H1 (cell line): ENCODE data around the gene PCDHA9. TPM values are rescaled to one million over a fixed set of nuclear protein-coding genes. Genes with fewer than 3 reads are reported as not detected.

ENCODE experiments used
- CTCF ChIA-PET: fragments of 300-600 bp; sonication (Branson Sonifier 250); formaldehyde crosslinking; loops from one replicate; lab custom pipeline; 2021; ENCODE audit not compliant: partially characterized antibody; lab: Charles Lee
- POLR2A ChIA-PET: fragments of 300-600 bp; sonication (Branson Sonifier 250); formaldehyde crosslinking; loops from one replicate; lab custom pipeline; 2021; ENCODE audit warnings: inconsistent platforms; ENCODE audit not compliant: partially characterized antibody; lab: Charles Lee
- DNase-seq, 2 experiments: peaks; one replicate each; pipeline versions ENCODE4 v3.0.0 to v3.0.0-alpha.2; 2010 to 2022; ENCODE audit warnings: low spot score in 2 of 2, low read depth in 1 of 2, mixed read lengths in 1 of 2
- FAIRE-seq: peaks from 2 replicates; lab custom pipeline; 2011; peaks lifted over from hg19 to GRCh38; lab: Jason Lieb, UNC
- H2AFZ ChIP-seq: 2 replicates; pipeline ENCODE4 v1.8.1; 2012; ENCODE audit warnings: low read length, inconsistent platforms
- H2AK5ac ChIP-seq: 2 replicates; pipeline ENCODE4 v1.6.1; 2013; ENCODE audit warnings: low read depth, low read length
- H2BK120ac ChIP-seq: replicated peaks from 2 replicates; pipeline ENCODE3; 2013; ENCODE audit warnings: low read depth, low read length, inconsistent platforms
- H2BK12ac ChIP-seq: 2 replicates; pipeline ENCODE4 v1.6.1; 2013; ENCODE audit warnings: low read depth, low read length
- H2BK15ac ChIP-seq: 2 replicates; pipeline ENCODE4 v1.6.1; 2013; ENCODE audit warnings: low read length
- H2BK20ac ChIP-seq: 2 replicates; pipeline ENCODE4 v1.6.1; 2013; ENCODE audit warnings: low read length
- H2BK5ac ChIP-seq: 2 replicates; pipeline ENCODE4 v1.6.1; 2013; ENCODE audit warnings: low read depth, low read length
- H3K14ac ChIP-seq: 2 replicates; pipeline ENCODE4 v1.6.1; 2013; ENCODE audit warnings: inconsistent platforms; ENCODE audit not compliant: insufficient read length
- H3K18ac ChIP-seq: 2 replicates; pipeline ENCODE4 v1.6.1; 2013; ENCODE audit warnings: low read length; ENCODE audit errors: extremely low read depth
- H3K23ac ChIP-seq: 2 replicates; pipeline ENCODE4 v1.6.1; 2013; ENCODE audit warnings: inconsistent platforms; ENCODE audit not compliant: insufficient read length
- H3K23me2 ChIP-seq: 2 replicates; pipeline ENCODE4 v1.6.1; 2013; ENCODE audit warnings: low read depth, low read length
- H3K27ac ChIP-seq: 2 replicates; pipeline ENCODE4 v1.6.1; 2011; ENCODE audit warnings: low read depth, low read length, inconsistent platforms
- H3K27me3 ChIP-seq, 4 experiments: replicated peaks in 1 of 4; 1 replicate in 1 of 4; 2 replicates in 3 of 4; pipeline versions ENCODE4 v1.6.1 to v1.8.1; 2011 to 2013; ENCODE audit warnings: low read length in 3 of 4, mild to moderate bottlenecking in 3 of 4, inconsistent platforms in 2 of 4, mixed read lengths in 2 of 4, moderate library complexity in 1 of 4; ENCODE audit not compliant: control insufficient read depth in 3 of 4, insufficient read depth in 3 of 4; ENCODE audit errors: extremely low read depth in 1 of 4
- H3K36me3 ChIP-seq, 4 experiments: 2 replicates each; pipeline versions ENCODE4 v1.6.1 to v1.8.1; 2011 to 2013; ENCODE audit warnings: mild to moderate bottlenecking in 4 of 4, low read length in 3 of 4, moderate library complexity in 2 of 4, control low read depth in 1 of 4, inconsistent platforms in 1 of 4; ENCODE audit not compliant: insufficient read depth in 4 of 4, control insufficient read depth in 2 of 4
- H3K4ac ChIP-seq: replicated peaks from 2 replicates; pipeline ENCODE3; 2013; ENCODE audit warnings: low read length, low read depth, mixed read lengths, inconsistent platforms; ENCODE audit not compliant: insufficient read length
- H3K4me1 ChIP-seq, 4 experiments: replicated peaks in 1 of 4; 1 replicate in 1 of 4; 2 replicates in 3 of 4; pipeline versions ENCODE4 v1.6.1 to v1.8.1; 2011 to 2013; ENCODE audit warnings: low read length in 3 of 4, inconsistent platforms in 2 of 4, mixed read lengths in 1 of 4; ENCODE audit not compliant: insufficient read depth in 4 of 4, control insufficient read depth in 3 of 4
- H3K4me2 ChIP-seq, 2 experiments: 2 replicates each; pipeline versions ENCODE4 v1.6.1 to v1.8.1; 2011 to 2013; ENCODE audit warnings: low read depth in 2 of 2, low read length in 2 of 2, control low read depth in 1 of 2, inconsistent platforms in 1 of 2, mild to moderate bottlenecking in 1 of 2; ENCODE audit not compliant: insufficient read depth in 1 of 2
- H3K4me3 ChIP-seq, 4 experiments: fragments of 200-600, 300-600 bp in 1 of 4; sonication (generic), shearing (Covaris generic), sonication (Bioruptor Twin) in 1 of 4; 2 replicates each; pipeline versions ENCODE4 v1.5.1 to v1.8.1; 2011 to 2016; ENCODE audit warnings: low read length in 4 of 4, low read depth in 3 of 4, control low read depth in 2 of 4, inconsistent platforms in 2 of 4, mild to moderate bottlenecking in 2 of 4, mixed read lengths in 1 of 4, moderate library complexity in 1 of 4; ENCODE audit not compliant: insufficient read depth in 2 of 4; ENCODE audit errors: extremely low read depth in 1 of 4
- H3K56ac ChIP-seq: replicated peaks from 2 replicates; pipeline ENCODE3; 2013; ENCODE audit warnings: low read depth, mild to moderate bottlenecking, mixed read lengths, low read length, inconsistent platforms; ENCODE audit not compliant: insufficient read length
- H3K79me1 ChIP-seq: 2 replicates; pipeline ENCODE4 v1.6.1; 2013; ENCODE audit warnings: low read depth, low read length, control low read depth
- H3K79me2 ChIP-seq, 2 experiments: 2 replicates each; pipeline versions ENCODE4 v1.6.1 to v1.8.1; 2012 to 2013; ENCODE audit warnings: low read length in 2 of 2, mild to moderate bottlenecking in 2 of 2, inconsistent platforms in 1 of 2; ENCODE audit not compliant: insufficient read depth in 2 of 2, control insufficient read depth in 1 of 2
- H3K9ac ChIP-seq, 4 experiments: replicated peaks in 1 of 4; 1 replicate in 1 of 4; 2 replicates in 3 of 4; pipeline versions ENCODE4 v1.6.1 to v1.8.1; 2011 to 2013; ENCODE audit warnings: low read depth in 3 of 4, low read length in 3 of 4, control low read depth in 2 of 4, mild to moderate bottlenecking in 2 of 4, moderate library complexity in 2 of 4, inconsistent platforms in 1 of 4; ENCODE audit errors: extremely low read depth in 1 of 4
- H3K9me3 ChIP-seq, 2 experiments: 2 replicates each; pipeline versions ENCODE4 v1.6.1 to v1.8.1; 2012 to 2013; ENCODE audit warnings: mild to moderate bottlenecking in 2 of 2, moderate library complexity in 2 of 2, control low read depth in 1 of 2, inconsistent platforms in 1 of 2, low read depth in 1 of 2, low read length in 1 of 2, mixed read lengths in 1 of 2; ENCODE audit not compliant: insufficient read depth in 2 of 2
- H4K20me1 ChIP-seq, 2 experiments: replicated peaks in 1 of 2; 2 replicates each; pipeline versions ENCODE3 to v1.8.1; 2011 to 2013; ENCODE audit warnings: inconsistent platforms in 2 of 2, low read length in 2 of 2, mild to moderate bottlenecking in 1 of 2; ENCODE audit not compliant: insufficient read depth in 2 of 2, control insufficient read depth in 1 of 2
- H4K5ac ChIP-seq: 2 replicates; pipeline ENCODE4 v1.6.1; 2013; ENCODE audit warnings: low read length, low read depth, mixed read lengths, inconsistent platforms; ENCODE audit not compliant: insufficient read length
- H4K8ac ChIP-seq: 2 replicates; pipeline ENCODE4 v1.8.0; 2013; ENCODE audit warnings: mild to moderate bottlenecking, moderate library complexity, low read length, inconsistent platforms; ENCODE audit not compliant: insufficient read depth; ENCODE audit errors: extremely low read depth
- H4K91ac ChIP-seq: replicated peaks from 2 replicates; pipeline ENCODE3; 2013; ENCODE audit warnings: low read length, mixed read lengths, inconsistent platforms; ENCODE audit not compliant: insufficient read length
- CHD2 ChIP-seq: IDR thresholded peaks from 2 replicates; pipeline ENCODE4 v1.6.1; 2012; ENCODE audit warnings: low read length, improper control_type of control experiment
- CTCF ChIP-seq, 3 experiments: IDR thresholded peaks; 1 replicate in 2 of 3; 2 replicates in 1 of 3; pipeline versions ENCODE4 v1.5.1 to v1.6.1; 2011; ENCODE audit warnings: low read length in 3 of 3, mild to moderate bottlenecking in 3 of 3, inconsistent platforms in 2 of 3, low read depth in 1 of 3, moderate library complexity in 1 of 3; ENCODE audit not compliant: insufficient read depth in 1 of 3; ENCODE audit errors: control extremely low read depth in 1 of 3
- EGR1 ChIP-seq: IDR thresholded peaks from 2 replicates; pipeline ENCODE4 v1.6.1; 2011; ENCODE audit warnings: low read depth, low read length, borderline replicate concordance
- KDM4A ChIP-seq: IDR thresholded peaks from one replicate; pipeline ENCODE4 v1.7.1; 2012; ENCODE audit warnings: low read depth, mild to moderate bottlenecking, moderate library complexity, low read length, inconsistent platforms; ENCODE audit not compliant: severe bottlenecking
- MAFK ChIP-seq: IDR thresholded peaks from 2 replicates; pipeline ENCODE4 v1.6.1; 2012; ENCODE audit warnings: low read depth, mild to moderate bottlenecking, improper control_type of control experiment, low read length
- POU5F1 ChIP-seq: IDR thresholded peaks from 2 replicates; pipeline ENCODE4 v1.6.1; 2011; ENCODE audit warnings: low read depth, mild to moderate bottlenecking, low read length, moderate library complexity
- RAD21 ChIP-seq, 2 experiments: IDR thresholded peaks in 1 of 2; conservative IDR thresholded peaks in 1 of 2; 2 replicates each; pipeline ENCODE4 v1.6.1; 2011; ENCODE audit warnings: low read depth in 2 of 2, low read length in 2 of 2, improper control_type of control experiment in 1 of 2, inconsistent platforms in 1 of 2, mild to moderate bottlenecking in 1 of 2, moderate library complexity in 1 of 2
- WGBS, 2 experiments: shearing (Covaris generic) in 1 of 2; methylation state at CpG; one replicate each; pipeline versions ENCODE4 v1.1.6 to v1.1.7; 2013 to 2015; ENCODE audit warnings: low lambda C conversion rate in 2 of 2, mixed read lengths in 2 of 2, inconsistent platforms in 1 of 2, low coverage in 1 of 2, missing lambda C conversion rate in 1 of 2; ENCODE audit not compliant: insufficient replicate concordance in 2 of 2, insufficient coverage in 1 of 2, insufficient read length in 1 of 2; ENCODE audit errors: extremely low coverage in 1 of 2, missing lambda C conversion rate in 1 of 2; 5-methylcytosine and 5-hydroxymethylcytosine counted together
- polyA plus RNA-seq, 7 experiments: library from polyadenylated mRNA; depleted of rRNA in 3 of 7; stranded (reverse) in 5 of 7; unstranded in 2 of 7; fragments of >200 nt in 5 of 7; fragments of 200-250 nt in 2 of 7; gene quantifications; 1 replicate in 5 of 7; 2 replicates in 1 of 7; 4 replicates in 1 of 7; pipeline versions ENCODE4 v1.2.1 to v1.2.3, GENCODE V29; 2011 to 2013; ENCODE audit warnings: missing spikeins in 2 of 7, mixed read lengths in 2 of 7
- total RNA-seq: library from RNA; stranded (reverse); fragmentation: NEBNext Ultra II Directional; extraction: Animal tissue kit (Norgen Biotek cat#: 25700); gene quantifications from 2 replicates; pipeline ENCODE4 v1.2.1, GENCODE V29; 2021
- TF ChIP-seq, protein P1 (sequence below): IDR thresholded peaks from 2 replicates; pipeline ENCODE4 v1.6.1; 2012; ENCODE audit warnings: inconsistent platforms

The PCDHA9 gene
- total and polyA plus RNA-seq, 2 of the 8 experiments (the other 6 are each of a cell fraction or from before 2014, with no cell fraction given) = 0.12 to 0.28 TPM

DNA sequence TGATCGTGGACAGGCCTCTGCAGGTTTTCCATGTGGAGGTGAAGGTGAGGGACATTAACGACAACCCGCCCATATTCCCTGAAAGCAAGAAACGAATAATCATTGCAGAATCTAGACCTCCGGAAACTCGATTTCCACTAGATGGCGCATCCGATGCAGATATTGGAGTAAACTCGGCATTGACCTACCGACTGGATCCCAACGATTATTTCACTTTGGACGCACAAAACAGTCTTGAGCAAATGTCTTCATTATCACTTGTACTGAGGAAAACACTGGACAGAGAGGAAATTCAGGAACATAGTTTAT, 34.4 kb downstream of the PCDHA9 start:
- FAIRE-seq = peak; percentile 86
- H2BK120ac ChIP-seq = no peak overlapping the region
- POLR2A ChIA-PET = interaction anchor here (2.7 kb wide), 1 partner anchor 158 kb away, joined by 17 read pairs; no protein-coding TSS in a partner anchor

More for the DNA sequence above, 34.4 kb downstream of the PCDHA9 start:
- 48% methylated on average over 12 of the region's 12 CpGs; no CpG with 5 or more reads in 1 of the 2 experiments for WGBS, 2 experiments
- Histone ChIP-seq H3K4ac (no peak overlapping the region), H3K9ac (no peak overlapping the region), H2BK12ac (no peak overlapping the region), H3K79me2 (no peaks in the 10 kb centered on the region; a peak in 1 of 4 replicates), H4K8ac (no peak overlapping the region), H3K23ac (no peak overlapping the region), H3K18ac (no peak overlapping the region), H2AK5ac (no peak overlapping the region), H4K91ac (no peak overlapping the region), H4K20me1 (peaks cover 0 to 5% of the 10 kb centered on the region in 2 experiments), H3K23me2 (no peaks in the 10 kb centered on the region), H3K27ac (no peak overlapping the region), H3K4me2 (peak overlapping the region; percentile 31 to 65; a peak in 3 of 4 replicates), H3K56ac (no peak overlapping the region), H3K79me1 (no peaks in the 10 kb centered on the region; the same call in 1 of the 2 replicates), H3K9me3 (no peaks in the 10 kb centered on the region; a peak in 1 of 4 replicates), H3K4me3 (peak overlapping the region; percentile 11 to 60 (median 58); a peak in 6 of 8 replicates), H2BK15ac (no peak overlapping the region), H2AFZ (no peak overlapping the region), H4K5ac (no peak overlapping the region), H3K36me3 (peaks cover 0 to 6% (median 0%) of the 10 kb centered on the region in 4 experiments; a peak in 2 of 8 replicates), H2BK20ac (no peak overlapping the region), H3K27me3 (no peaks in the 10 kb centered on the region), H2BK5ac (no peak overlapping the region), H3K14ac (no peak overlapping the region), H3K4me1 (no peaks in the 10 kb centered on the region)
- DNase-seq = peak in 1 of 2 experiments; percentile 73
- CTCF ChIA-PET = interaction anchor here (0.6 to 7.5 kb wide), 30 partner anchors 10 to 697 kb away, joined by 3 to 95 read pairs (median 6); partner anchors contain the start of genes PCDHA11, PCDHA6, PCDHA8 and PCDHAC1
- TF ChIP-seq, protein P1, sequence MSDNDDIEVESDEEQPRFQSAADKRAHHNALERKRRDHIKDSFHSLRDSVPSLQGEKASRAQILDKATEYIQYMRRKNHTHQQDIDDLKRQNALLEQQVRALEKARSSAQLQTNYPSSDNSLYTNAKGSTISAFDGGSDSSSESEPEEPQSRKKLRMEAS = peak; percentile 22; the same call in 1 of the 2 replicates
- TF ChIP-seq RAD21 (IDR thresholded peaks at IDR 0.05 in 1 of 2, conservative IDR thresholded peaks at IDR 0.05 in 1 of 2; ENCODE audit: low read depth in 2 of 2, low read length in 2 of 2) (peak; percentile 84 to 89), MAFK (no peak), CTCF (IDR thresholded peaks at IDR 0.05; ENCODE audit: control extremely low read depth in 1 of 3, insufficient read depth in 1 of 3, low read depth in 1 of 3, low read length in 3 of 3) (peak in 2 of 3 experiments; percentile 70 to 80; a peak in 3 of 4 replicates), EGR1 (no peak), CHD2 (no peak), POU5F1 (no peak), KDM4A (no peak)
